HEK293T (cell line): ENCODE measurements around the gene ATP2C1.
"Not testable (repeated sequence)": the region's sequence is repeated elsewhere in the genome, so short reads cannot be mapped to it uniquely, and the experiment has no call there.

ENCODE experiments used
- ELF4 ChIP-seq: fragments of 450-650 bp; IDR thresholded peaks from 2 replicates; pipeline ENCODE4 v1.6.1; 2017; ENCODE audit warnings: antibody characterized with exemption
- FOXK2 ChIP-seq: fragments of 450-650 bp; IDR thresholded peaks from 2 replicates; pipeline ENCODE4 v1.6.1; 2016; ENCODE audit warnings: mild to moderate bottlenecking
- FOXM1 ChIP-seq: fragments of 450-650 bp; IDR thresholded peaks from 2 replicates; pipeline ENCODE4 v1.6.1; 2017; ENCODE audit warnings: mild to moderate bottlenecking, borderline replicate concordance
- PKNOX1 ChIP-seq: fragments of 450-650 bp; IDR thresholded peaks from 2 replicates; pipeline ENCODE4 v1.6.1; 2016
- SP1 ChIP-seq: fragments of 450-650 bp; IDR thresholded peaks from 2 replicates; pipeline ENCODE4 v1.6.1; 2017
- SUZ12 ChIP-seq: fragments of 450-650 bp; IDR thresholded peaks from 2 replicates; pipeline ENCODE4 v1.6.1; 2016; ENCODE audit warnings: mild to moderate bottlenecking
- ZNF384 ChIP-seq: fragments of 450-650 bp; IDR thresholded peaks from 2 replicates; pipeline ENCODE4 v1.6.1; 2016

GRCh38 chr3:130972592-130972991, 78.7 kb downstream of the ATP2C1 start:
- not testable (repeated sequence) for TF ChIP-seq FOXK2, FOXM1, ELF4, PKNOX1, ZNF384, SP1, SUZ12
